ENCODE data around the gene STMP1. TPM values are rescaled to one million over a fixed set of nuclear protein-coding genes. Genes with fewer than 3 reads are reported as not detected.

STMP1 gene
- total and polyA plus RNA-seq, 2 of the 13 experiments (the other 11 are each of a cell fraction or from before 2014, with no cell fraction given) = 7.2 to 16.2 TPM

DNA sequence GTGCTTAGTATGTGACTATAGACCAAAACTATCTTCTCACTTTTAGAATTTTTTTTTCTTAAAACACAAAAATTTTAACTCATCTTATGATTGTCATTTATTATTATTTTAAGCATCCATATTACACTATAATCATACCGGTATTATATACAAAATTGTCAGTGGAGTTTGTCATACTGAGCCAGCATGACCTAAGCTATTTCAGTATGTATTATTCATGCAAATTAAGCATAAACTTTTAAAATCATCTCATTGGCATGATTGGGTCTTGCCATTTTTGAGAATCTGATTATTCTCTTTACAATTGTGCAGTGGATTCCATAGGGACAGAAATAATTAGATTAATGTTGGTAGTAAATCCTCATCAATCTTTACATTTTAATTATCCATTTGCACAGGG is 46.2 kb upstream of the STMP1 start:
- TF ChIP-seq PHF20 (CRISPR knock-in tag; IDR thresholded peaks at IDR 0.05) (no peak), NFE2 (CRISPR knock-in tag; IDR thresholded peaks at IDR 0.05) (no peak), NR1H2 (CRISPR knock-in tag; IDR thresholded peaks at IDR 0.05; ENCODE audit: borderline replicate concordance, low read depth) (no peak), ZNF567 (CRISPR knock-in tag; IDR thresholded peaks at IDR 0.05; ENCODE audit: borderline replicate concordance) (no peak), ZNF589 (CRISPR knock-in tag; conservative IDR thresholded peaks at IDR 0.05) (no peak), CHD2 (IDR thresholded peaks at IDR 0.05; ENCODE audit: low read depth, low read length) (no peak), GATAD1 (CRISPR knock-in tag; IDR thresholded peaks at IDR 0.05) (no peak), ZKSCAN1 (IDR thresholded peaks at IDR 0.05; ENCODE audit: low read length) (no peak), HNF4G (IDR thresholded peaks at IDR 0.05; ENCODE audit: borderline replicate concordance, low read depth, low read length) (no peak), HNF4G (CRISPR knock-in tag; IDR thresholded peaks at IDR 0.05; ENCODE audit: borderline replicate concordance, low read depth) (no peak), GABPB1 (CRISPR knock-in tag; IDR thresholded peaks at IDR 0.05) (no peak), CBX5 (CRISPR knock-in tag; IDR thresholded peaks at IDR 0.05; ENCODE audit: borderline replicate concordance) (no peak), POLR2AphosphoS5 (IDR thresholded peaks at IDR 0.05; ENCODE audit: low read depth, low read length) (no peak)
- TF ChIP-seq, protein P1, sequence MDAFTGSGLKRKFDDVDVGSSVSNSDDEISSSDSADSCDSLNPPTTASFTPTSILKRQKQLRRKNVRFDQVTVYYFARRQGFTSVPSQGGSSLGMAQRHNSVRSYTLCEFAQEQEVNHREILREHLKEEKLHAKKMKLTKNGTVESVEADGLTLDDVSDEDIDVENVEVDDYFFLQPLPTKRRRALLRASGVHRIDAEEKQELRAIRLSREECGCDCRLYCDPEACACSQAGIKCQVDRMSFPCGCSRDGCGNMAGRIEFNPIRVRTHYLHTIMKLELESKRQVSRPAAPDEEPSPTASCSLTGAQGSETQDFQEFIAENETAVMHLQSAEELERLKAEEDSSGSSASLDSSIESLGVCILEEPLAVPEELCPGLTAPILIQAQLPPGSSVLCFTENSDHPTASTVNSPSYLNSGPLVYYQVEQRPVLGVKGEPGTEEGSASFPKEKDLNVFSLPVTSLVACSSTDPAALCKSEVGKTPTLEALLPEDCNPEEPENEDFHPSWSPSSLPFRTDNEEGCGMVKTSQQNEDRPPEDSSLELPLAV (CRISPR knock-in tag; conservative IDR thresholded peaks at IDR 0.05; ENCODE audit: low read depth) = no peak
- TF ChIP-seq, protein P2, sequence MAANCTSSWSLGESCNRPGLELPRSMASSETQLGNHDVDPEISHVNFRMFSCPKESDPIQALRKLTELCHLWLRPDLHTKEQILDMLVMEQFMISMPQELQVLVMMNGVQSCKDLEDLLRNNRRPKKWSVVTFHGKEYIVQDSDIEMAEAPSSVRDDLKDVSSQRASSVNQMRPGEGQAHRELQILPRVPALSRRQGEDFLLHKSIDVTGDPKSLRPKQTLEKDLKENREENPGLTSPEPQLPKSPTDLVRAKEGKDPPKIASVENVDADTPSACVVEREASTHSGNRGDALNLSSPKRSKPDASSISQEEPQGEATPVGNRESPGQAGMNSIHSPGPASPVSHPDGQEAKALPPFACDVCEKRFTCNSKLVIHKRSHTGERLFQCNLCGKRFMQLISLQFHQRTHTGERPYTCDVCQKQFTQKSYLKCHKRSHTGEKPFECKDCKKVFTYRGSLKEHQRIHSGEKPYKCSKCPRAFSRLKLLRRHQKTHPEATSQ (CRISPR knock-in tag; IDR thresholded peaks at IDR 0.05; ENCODE audit: borderline replicate concordance) = no peak
- TF ChIP-seq, protein P3, sequence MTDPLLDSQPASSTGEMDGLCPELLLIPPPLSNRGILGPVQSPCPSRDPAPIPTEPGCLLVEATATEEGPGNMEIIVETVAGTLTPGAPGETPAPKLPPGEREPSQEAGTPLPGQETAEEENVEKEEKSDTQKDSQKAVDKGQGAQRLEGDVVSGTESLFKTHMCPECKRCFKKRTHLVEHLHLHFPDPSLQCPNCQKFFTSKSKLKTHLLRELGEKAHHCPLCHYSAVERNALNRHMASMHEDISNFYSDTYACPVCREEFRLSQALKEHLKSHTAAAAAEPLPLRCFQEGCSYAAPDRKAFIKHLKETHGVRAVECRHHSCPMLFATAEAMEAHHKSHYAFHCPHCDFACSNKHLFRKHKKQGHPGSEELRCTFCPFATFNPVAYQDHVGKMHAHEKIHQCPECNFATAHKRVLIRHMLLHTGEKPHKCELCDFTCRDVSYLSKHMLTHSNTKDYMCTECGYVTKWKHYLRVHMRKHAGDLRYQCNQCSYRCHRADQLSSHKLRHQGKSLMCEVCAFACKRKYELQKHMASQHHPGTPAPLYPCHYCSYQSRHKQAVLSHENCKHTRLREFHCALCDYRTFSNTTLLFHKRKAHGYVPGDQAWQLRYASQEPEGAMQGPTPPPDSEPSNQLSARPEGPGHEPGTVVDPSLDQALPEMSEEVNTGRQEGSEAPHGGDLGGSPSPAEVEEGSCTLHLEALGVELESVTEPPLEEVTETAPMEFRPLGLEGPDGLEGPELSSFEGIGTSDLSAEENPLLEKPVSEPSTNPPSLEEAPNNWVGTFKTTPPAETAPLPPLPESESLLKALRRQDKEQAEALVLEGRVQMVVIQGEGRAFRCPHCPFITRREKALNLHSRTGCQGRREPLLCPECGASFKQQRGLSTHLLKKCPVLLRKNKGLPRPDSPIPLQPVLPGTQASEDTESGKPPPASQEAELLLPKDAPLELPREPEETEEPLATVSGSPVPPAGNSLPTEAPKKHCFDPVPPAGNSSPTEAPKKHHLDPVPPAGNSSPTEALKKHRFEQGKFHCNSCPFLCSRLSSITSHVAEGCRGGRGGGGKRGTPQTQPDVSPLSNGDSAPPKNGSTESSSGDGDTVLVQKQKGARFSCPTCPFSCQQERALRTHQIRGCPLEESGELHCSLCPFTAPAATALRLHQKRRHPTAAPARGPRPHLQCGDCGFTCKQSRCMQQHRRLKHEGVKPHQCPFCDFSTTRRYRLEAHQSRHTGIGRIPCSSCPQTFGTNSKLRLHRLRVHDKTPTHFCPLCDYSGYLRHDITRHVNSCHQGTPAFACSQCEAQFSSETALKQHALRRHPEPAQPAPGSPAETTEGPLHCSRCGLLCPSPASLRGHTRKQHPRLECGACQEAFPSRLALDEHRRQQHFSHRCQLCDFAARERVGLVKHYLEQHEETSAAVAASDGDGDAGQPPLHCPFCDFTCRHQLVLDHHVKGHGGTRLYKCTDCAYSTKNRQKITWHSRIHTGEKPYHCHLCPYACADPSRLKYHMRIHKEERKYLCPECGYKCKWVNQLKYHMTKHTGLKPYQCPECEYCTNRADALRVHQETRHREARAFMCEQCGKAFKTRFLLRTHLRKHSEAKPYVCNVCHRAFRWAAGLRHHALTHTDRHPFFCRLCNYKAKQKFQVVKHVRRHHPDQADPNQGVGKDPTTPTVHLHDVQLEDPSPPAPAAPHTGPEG (CRISPR knock-in tag; IDR thresholded peaks at IDR 0.05) = no peak
- H4K20me1 ChIP-seq (ENCODE audit: insufficient read depth, low read length) = no peaks in the 10 kb centered on the region
- H3K4me2 ChIP-seq (ENCODE audit: low read depth, low read length) = no peak overlapping the region
- H2AFZ ChIP-seq (ENCODE audit: low read length) = no peak overlapping the region
- H3K27me3 ChIP-seq (ENCODE audit: control insufficient read depth in 1 of 2, insufficient read depth in 2 of 2, low read length in 2 of 2) = no peaks in the 10 kb centered on the region
- no peaks in the 10 kb centered on the region for H3K79me2 ChIP-seq (ENCODE audit: insufficient read depth, low read length)
- intact Hi-C loops (cut with micrococcal nuclease; ENCODE audit: unreplicated experiment) (no loop called here), in situ Hi-C loops (cut with HindIII; ENCODE audit: extremely low pct_ligation_motif_present, low pct_unique_long_range_greater_than_20kb) (no loop called here)
- ATAC-seq = no peak
- peaks cover 5 to 66% of the 10 kb centered on the region in 2 experiments for H3K36me3 ChIP-seq (replicated peaks in 1 of 2; ENCODE audit: control insufficient read depth in 1 of 2, insufficient read depth in 2 of 2, low read length in 2 of 2)
- DNase-seq (ENCODE audit: low spot score) = no peak
- ChIA-PET CTCF (ENCODE audit: low intra/inter-chr PET ratio, low total read pairs) (no interaction called here), POLR2A (no interaction called here)
- no peak overlapping the region for H3K9ac ChIP-seq (ENCODE audit: insufficient read depth, low read depth, low read length)
- no peak overlapping the region for H3K27ac ChIP-seq (ENCODE audit: extremely low read length, insufficient read depth, low read length)
- no TSS peak for BruUV-seq (replicated peaks)
- no peaks in the 10 kb centered on the region for H3K4me1 ChIP-seq (ENCODE audit: insufficient read depth, low read length)
- WGBS (ENCODE audit: low lambda C conversion rate) = 98% methylated on average over 1 of the region's 1 CpG
- H3K4me3 ChIP-seq (replicated peaks in 1 of 3; ENCODE audit: insufficient read depth in 1 of 3, low read depth in 2 of 3, low read length in 3 of 3) = no peak overlapping the region
- FAIRE-seq = no peak
- no peaks in the 10 kb centered on the region for H3K9me3 ChIP-seq (ENCODE audit: low read length)

All from HepG2 (cell line).